ENCODE results near the gene IPO5.

GRCh38 chr13:98032168-98032567, 78.7 kb downstream of the IPO5 start:
- TF ChIP-seq CTCF (IDR thresholded peaks at IDR 0.05), result no peak
- TF ChIP-seq POLR2A (IDR thresholded peaks at IDR 0.05), result no peak
